HuH-7.5 (cell line): ENCODE results near the gene DCST2.

Experiments
- DNase-seq: peaks from one replicate; pipeline ENCODE4 v3.0.0; 2011; ENCODE audit warnings: low spot score

The DCST2 gene

GRCh38 chr1:154974102-154974807 lies 59.3 kb downstream of the DCST2 start, which contains the start of gene CKS1B:
Gene CKS1B, plus strand, starts transcription at chr1:154974681. Its CDS starts 65 bp downstream, at chr1:154974746.
- peak; percentile 95 for DNase-seq

GRCh38 chr1:154973344-154974101 lies 60.1 kb downstream of the DCST2 start:
- peak; percentile 72 for DNase-seq

GRCh38 chr1:154972517-154973343 lies 60.9 kb downstream of the DCST2 start:
- DNase-seq = peak; percentile 90

- no peak for DNase-seq
These were observed 61.4 kb downstream of the DCST2 start for GRCh38 chr1:154972213-154972516.

GRCh38 chr1:154971341-154971998 lies 62.1 kb downstream of the DCST2 start:
- DNase-seq = no peak

- DNase-seq = peak; percentile 72
These were observed 62.8 kb downstream of the DCST2 start, which contains the start of gene SHC1 for GRCh38 chr1:154970631-154971340. Gene SHC1, minus strand, starts transcription at chr1:154970747. Its CDS starts 221 bp downstream, at chr1:154970526.

- no peak for DNase-seq
These were observed 63.6 kb downstream of the DCST2 start for GRCh38 chr1:154969860-154970452.

- DNase-seq = no peak
These were observed 64.3 kb downstream of the DCST2 start for GRCh38 chr1:154969246-154969645.

GRCh38 chr1:154968731-154969130 lies 64.8 kb downstream of the DCST2 start:
- DNase-seq = no peak
